Measurements from ENCODE around the gene LRRC59.
A peak's percentile ranks its signal among the peaks of the same experiment; 100 is the strongest.
"Not testable (repeated sequence)": the region's sequence is repeated elsewhere in the genome, so short reads cannot be mapped to it uniquely, and the experiment has no call there.

Gene LRRC59

DNA sequence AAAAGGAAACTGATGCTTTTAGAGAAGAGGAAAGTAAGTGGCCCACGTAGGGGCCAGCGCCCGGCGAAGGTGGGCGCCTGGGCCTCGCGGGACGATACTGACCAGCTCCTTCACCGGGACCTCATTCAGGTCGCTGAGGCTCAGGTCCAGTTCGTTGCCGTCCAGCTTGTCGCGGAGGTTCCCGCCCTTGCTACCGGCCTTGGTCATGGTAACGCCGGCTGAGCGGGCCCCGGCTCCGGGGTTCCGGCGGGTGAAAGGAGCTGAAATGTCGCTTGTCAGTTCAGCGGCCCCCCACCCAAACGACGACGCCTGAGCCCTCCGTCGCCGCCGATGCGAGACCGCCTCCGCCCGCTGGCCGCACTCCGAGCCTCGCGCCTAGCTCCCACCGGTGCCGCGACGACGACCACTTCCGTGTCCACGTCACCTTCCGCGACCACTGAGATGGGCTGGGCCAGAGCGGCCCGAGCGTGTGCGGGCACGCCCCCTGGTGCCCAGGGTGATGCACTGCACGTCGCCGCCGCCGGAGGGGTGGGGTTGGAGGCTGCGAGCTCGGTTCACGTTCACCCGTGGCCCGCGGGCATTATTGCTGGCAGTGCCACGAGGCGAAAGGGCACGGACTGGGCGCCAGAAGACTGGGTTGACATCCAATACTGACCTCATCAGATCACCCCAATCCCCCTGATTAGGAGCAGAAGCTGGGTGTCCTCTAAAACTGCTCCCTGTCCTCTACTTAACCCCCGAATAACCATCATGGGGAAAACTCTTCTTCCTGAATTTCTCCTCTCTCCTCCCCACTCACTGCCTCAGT is at the start of gene LRRC59:
Gene LRRC59 (minus strand): TSS at position 413 of the 808 bp plus-strand sequence. CDS start 206 bp downstream, at position 207.
- peak; percentile 82 to 88 for DNase-seq (ENCODE audit: low read depth in 2 of 2)

DNA sequence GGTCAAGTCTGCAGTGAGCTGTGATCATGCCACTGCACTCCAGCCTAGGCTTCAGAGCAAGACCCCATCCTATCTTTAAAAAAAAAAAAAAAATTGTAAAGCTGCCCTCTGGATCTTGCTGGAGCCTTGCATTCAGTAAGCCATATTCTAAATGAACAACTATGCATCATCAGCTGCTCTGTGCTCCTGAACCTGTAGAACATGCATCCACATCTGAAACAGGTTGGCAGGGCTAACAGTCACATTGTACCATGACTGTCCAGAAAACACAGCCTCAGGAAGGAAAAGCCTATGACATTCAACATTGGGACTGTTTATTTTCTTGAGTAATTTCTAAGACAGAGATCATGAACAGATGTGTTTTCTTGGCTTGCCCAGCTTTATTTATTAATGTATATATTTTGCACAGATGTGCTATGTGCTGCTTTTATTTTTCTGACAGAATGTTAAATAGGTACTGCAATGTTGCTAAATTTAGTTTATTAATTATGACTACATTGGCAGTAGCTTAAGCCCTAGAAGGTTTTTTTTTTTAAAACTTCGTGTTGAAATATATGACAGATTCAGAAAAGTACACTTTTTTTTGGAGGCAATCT is 48.5 kb upstream of the LRRC59 start:
- DNase-seq (ENCODE audit: low read depth in 2 of 2): no peak

DNA sequence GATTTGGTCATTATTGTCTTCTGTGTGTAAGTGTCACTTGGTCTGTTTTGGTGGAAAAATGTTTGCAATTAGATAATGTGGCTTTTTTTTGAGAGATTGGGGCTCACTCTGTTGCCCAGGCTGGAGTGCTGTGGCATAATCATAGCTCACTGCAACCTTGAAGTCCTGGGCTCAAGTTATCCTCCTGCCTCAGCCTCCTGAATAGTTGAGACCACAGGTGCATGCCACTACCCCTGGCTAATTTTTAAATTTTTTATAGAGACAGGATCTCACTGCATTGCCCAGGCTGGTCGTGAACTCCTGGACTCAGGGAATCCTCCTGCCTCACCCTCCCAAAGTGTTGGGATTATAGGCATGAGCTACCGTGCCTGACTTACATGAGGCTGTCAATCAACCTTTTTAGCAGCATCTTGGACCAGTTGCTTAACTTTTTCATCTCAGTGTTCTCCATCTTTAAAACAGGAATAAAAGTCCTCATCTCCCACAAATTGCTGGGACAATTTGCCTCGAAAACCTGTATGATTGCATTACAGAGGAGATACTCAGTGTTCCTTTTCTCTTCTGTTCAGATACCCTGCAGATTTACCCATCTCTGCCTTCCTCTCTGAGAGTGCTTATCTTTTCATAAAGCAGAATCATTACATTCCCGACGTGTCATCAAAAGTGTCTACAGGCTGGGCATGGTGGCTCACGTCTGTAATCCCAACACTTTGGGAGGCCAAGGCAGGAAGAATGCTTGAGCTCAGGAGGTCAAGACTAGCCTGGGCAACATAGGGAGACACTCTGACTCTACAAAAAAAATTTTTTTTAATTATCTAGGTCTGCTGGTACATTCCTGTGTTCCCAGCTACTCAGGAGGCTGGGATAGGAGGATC is 47.8 kb upstream of the LRRC59 start:
- DNase-seq (ENCODE audit: low read depth in 2 of 2): no peak

DNA sequence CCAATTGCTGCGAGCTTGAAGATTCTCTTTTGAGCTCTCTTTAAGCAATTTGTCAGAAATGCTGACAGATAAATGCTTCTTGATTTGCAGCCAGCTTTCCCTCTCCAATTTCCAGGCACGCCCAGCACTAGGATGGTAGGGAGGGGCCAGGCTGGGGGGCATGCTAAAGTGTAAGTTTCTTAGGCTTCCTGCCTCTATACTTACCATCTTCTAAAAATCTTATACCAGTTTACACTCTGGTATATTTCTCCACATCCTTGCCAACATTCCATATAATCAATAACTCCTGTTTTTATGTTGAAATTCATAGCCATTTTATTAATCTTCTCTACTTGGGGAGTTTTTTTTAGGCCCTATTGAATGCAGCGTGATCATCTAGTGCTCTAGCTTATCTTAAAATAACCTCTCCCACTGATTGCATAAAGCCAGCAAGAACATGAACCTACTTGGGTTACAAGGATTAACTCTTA is 46.2 kb upstream of the LRRC59 start:
- DNase-seq (ENCODE audit: low read depth in 2 of 2): no peak

DNA sequence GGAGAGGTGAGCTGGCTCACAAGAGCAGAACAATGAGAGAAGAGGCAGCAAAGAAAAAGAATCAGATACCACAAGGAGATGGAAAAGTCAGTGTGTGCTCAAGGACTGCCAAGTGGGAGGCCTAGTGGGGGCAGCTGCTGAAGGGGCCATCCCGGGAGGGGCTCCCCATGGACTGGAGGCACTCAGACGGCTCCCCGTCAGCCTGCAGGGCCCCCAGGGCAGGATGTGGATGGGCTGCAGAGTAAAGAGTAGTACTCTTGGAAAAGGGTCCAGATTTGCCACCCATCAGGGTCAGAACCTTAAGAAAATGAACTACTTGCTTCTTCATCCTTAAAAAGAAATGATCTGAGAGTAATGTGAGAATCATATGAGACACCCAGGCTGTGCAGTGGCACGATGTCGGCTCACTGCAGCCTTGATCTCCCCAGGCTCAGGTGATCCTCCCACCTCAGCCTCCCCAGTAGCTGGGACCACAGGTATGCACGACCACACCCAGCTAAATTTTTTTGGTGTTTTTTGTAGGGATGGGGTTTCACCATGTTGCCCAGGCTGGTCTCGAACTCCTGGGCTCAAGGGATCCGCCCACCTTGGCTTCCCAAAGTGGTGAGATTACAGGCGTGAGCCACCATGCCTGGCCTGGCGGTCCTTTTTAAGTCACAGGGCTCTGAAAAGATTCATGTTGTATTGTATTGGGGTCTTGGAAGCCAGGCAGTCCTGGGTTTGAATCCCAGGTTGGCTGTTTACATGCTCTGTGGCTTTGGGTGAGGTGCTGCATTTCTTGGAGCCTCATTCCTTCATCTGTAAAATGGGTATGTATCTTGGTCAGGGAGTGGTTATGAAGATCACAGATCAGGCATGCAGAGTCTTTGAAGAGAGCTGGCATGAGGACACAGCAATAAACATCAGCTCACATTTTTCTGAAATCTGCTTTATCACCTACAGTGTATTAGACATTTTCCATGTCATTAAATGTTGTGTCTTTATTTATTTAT is 43.8 kb upstream of the LRRC59 start:
- no peak for DNase-seq (ENCODE audit: low read depth in 2 of 2)

DNA sequence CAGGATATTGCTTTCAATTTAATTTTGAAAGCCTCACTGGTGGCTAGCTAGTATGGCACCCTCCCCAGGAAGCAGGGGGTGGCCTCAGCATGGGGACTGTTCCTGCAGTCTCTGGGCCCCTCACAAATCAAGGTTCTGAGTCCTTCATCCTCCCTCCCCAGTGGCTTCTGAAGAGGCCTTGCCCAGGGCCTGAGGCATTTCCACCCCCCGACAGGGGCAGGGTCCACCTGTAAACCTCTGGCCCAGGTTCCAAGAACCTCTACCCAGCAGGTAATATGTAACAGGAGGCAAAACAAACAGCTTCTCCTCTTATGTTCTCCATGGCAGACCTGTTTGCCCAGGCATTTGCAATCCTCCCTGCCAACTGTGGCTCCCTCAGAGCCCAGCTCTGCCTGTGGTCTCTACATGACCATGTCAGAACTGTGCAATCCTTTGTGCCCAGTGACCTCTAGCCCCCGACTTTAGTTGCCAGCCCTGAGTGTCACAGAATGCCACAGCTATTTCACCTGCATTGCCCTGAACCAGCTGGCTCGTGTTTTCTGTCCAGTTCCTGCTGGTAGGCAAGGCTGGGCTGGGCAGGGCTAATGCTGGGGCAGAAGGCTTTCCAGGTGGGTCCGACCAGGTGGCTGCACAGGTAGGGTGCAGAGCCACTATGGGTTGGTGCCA is 43.0 kb upstream of the LRRC59 start:
- no peak for DNase-seq (ENCODE audit: low read depth in 2 of 2)

DNA sequence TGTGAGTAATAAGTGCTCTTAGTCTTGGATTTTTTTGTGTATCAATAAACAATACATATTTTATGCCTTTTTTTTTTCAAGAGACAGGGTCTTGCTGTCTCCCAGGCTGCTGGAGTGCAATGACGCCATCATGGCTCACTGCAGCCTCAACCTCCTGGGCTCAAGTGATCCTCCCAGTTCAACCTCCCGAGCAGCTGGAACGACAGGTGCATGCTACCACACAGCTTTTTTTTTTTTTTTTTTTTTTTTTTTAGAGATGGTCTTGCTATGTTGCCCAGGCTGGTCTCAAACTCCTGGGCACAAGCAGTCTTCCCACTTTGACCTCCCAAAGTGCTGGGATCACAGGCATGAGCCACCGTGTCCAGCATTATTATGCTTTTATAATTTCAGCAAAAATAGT is 41.7 kb upstream of the LRRC59 start:
- DNase-seq (ENCODE audit: low read depth in 2 of 2): no peak

DNA sequence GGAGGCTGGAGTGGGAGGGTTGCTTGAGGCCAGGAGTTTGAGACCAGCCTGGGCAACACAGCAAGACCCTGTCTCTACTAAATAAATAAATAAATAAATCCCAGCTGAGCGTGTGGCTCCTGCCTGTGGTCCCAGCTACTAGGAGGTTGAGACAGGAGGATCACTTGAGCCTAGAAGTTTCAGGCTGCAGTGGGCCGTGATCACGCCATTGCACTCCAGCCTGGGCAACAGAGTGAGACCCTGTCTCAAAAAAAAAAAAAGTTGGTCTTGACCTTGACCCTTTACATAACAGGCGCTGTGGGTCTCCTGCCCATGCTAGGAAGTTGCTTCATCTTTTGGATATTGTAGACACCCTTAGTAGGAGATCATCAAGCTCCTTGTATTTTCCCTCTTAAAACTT is 40.1 kb upstream of the LRRC59 start:
- DNase-seq (ENCODE audit: low read depth in 2 of 2): no peak

DNA sequence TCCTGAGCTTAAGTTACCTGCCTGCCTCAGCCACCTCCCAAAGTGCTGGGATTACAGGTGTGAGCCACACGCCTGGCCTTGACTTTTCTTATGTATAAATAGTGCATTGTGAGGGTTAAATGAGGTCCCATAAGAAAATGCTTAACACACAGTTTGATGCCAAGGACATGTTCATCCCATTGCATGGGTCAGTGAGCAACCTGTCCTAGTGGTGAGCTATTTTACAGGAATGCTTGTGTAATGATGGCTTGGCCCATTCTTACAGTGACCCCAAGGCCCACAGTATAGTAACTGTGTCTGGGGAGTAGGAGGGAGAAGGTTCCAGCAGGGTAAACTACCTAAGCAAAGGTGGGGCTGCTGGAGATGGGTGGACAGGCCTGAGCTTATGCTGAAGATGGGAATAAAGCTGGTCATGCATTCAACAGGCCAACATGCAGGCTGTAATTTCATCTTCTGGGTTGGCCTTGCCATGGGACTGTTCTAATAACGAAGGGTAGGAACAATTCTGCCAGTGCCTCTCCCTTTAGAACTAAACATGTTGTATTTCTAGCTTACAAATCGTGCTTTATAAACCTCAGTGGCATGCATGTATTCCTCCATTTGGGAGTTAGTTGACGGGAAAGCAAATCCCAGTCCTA is 34.9 kb upstream of the LRRC59 start:
- no peak for DNase-seq (ENCODE audit: low read depth in 2 of 2)

DNA sequence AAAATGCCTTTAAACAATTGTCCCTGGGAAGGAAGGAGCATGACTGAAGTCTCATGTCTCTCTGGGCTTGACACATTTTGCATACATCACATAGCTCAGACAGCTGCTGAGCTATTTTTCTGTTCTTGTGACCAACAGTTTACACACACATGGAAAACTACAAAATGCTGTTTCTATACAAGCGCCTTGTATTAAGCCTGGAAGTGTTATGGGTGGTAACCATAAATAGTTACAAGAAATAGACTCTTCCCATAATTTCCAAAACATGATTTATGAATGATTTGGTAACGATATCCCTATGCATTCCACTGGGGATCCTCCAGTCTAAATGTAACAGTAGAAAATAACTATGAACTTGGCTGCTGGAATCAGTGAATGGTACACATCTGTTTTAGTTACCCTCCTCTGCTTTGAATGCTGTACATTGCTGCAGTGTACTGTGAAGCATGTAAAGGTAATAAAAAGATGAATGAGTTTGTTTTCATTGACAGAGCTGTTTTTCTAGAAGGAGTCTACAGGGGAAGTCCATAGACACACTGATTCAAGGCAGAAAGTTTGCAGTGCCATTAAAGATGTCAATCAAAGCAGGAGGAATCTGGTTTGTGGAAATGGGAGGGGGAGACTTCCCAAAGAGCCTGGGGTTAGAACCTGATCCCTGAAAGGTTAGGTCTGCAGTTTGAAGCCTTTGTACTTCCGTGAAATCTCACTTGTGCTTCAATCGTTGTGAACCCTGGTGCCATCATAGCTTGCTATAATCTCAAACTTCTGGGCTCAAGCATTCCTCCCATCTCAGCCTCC is 33.7 kb upstream of the LRRC59 start:
- no peak for DNase-seq (ENCODE audit: low read depth in 2 of 2)

DNA sequence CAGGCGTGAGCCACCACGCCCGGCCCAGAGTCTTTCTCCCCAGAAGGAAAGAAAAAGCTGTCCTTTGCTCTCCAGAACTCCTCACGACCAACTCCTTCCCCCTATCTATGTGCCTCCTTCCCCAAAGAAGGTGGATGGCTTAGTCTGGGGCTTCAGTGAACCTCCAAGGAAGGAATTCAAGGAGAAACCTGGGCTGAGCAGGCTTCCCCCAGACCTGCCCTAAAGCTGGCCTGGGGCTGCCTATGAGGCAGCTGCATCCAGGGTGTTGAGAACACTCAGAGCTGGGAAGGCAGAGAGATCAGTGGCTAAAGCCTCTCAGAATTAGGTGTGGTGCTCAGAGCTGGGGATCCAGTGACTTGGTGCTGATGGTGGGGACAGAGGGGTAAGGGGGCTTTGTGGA is 32.5 kb upstream of the LRRC59 start:
- DNase-seq (ENCODE audit: low read depth in 2 of 2): no peak

DNA sequence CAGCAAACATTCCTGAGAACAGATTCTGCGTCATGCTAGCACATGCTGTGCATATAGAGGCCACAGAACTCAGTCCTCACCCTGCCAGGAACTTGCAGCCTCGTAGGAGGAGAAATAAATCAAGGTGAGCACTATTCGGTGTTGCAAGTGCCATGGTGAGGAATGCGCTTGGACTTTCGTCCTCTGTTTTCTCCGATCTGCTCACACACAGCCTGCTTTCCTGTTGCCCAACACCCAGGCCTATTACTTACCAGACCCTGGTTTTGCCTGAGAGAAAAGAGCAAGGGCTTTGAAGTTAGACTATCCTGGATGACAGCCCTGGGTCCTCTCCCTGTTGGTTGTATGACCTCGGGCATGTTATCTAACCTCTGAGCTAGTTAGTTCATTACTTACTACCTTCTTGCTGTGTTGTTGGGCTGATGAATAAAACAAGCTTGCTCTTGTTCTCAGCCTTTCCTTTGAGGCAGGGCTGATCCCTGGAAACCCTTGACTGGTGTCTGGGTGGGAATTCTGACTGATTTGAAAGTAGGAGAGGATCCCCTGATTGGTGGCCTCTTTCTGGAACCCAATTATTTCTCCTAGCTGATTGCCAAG is 31.6 kb upstream of the LRRC59 start:
- DNase-seq (ENCODE audit: low read depth in 2 of 2): no peak

DNA sequence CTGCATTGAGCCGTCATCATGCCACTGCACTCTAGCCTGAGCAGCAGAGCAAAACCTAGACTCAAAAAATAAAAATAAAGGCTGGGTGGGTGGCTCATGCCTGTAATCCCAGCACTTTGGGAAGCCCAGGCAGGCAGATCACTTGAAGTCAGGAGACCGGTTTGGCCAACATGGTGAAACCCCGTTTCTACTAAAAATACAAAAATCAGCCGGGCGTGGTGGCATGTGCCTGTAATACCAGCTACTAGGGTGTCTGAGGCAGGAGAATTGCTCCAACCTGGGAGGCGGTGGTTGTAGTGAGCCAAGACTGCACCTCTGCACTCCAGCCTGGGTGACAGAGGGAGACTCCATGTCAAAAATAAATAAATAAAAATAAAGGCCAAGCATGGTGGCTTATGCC is 30.8 kb upstream of the LRRC59 start:
- not testable (repeated sequence) for DNase-seq (ENCODE audit: low read depth in 2 of 2)

DNA sequence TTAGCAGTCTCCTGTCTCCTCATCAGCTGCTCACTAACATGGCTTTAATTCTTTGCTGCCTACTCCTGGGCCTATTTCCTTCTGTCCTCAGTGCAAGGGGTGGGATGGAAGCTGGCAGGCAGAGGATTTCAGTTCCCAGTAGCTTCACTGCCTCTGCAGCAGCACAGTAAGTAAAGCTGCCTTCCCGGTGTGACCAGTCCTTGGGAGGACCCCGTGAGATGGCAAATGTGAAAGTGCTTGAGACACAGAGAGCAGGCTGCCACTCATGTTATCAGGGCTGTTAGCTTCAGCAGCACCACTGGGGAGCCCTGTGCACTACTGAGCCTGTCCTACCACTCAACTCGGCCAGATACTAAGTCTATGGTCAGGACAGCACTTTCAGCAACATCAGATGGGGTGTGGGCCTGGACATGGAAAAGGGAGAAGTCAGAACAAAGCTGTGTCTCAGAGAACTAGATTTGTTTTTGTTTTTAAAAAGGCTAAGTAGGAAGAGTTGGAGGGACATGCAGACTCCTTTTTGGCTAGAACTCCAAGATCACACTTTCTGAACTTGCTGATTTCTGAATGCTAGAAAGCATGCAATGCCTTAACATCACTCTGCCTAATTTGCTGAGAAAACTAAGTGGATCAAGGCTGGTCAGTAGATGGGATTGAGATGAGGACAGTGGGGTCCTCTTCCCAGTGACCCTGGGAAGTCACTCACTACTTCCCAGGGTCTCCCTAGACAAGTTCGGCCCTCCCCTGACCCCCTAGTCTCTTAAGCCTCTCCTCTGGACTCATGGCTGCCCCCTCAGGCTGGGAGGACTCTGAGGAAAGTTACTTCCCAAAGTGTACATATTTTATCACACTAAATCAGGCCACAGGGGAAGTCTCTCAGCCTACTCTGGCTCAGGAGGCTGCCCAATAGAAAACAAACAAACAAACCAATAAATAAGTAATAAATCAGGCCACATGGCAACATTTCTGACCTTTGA is 29.8 kb upstream of the LRRC59 start:
- DNase-seq (ENCODE audit: low read depth in 2 of 2): no peak

DNA sequence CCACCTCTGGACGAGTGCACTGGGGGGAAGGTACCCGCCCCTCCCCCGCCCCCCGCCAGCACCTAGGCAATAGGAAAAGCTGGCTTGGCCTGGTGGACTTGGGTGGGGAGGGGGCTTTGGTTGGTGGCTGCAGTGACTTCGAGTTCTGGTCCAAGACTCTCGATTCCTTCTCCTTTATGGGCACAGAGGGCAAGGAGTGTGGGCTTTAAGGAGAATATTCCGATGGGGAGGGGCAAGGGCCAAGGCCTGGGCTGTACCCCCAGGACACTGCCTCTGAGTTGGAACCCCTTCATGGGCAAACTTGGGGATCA is 29.1 kb upstream of the LRRC59 start:
- no peak for DNase-seq (ENCODE audit: low read depth in 2 of 2)

DNA sequence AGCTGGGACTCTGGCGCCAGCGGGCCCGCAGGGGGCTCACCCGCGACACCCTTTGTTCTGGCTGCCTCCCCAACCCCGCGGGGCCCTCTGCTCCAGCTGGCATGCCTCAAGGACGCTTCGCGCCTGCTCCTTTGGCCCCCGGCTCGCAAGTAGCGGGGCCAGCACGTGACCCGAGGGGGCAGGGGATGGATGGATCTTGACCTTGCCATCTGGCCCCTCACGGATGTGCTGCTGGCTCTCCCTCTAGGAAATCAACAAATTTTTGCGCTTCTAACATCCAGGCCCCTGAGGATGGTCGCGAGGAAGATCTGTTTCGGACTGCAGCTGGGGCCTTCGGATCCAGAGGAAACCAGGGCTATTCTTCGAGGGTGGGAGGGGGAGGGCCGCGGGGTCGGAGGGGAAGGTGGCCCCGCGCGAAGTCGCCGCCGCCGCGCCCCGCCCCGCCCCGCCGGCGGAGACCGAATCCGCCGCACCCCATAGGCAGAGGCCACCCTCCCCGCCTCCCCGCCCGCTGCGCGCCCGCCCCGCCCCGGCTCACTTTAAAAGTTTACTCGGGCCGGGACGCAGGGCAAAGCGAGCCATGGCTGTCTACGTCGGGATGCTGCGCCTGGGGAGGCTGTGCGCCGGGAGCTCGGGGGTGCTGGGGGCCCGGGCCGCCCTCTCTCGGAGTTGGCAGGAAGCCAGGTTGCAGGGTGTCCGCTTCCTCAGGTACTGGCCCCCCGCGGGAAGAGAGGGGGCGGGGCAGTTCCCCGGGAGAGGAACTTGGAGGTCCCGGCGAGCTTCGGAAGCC is 28.6 kb upstream of the LRRC59 start, which contains the start of gene ACSF2:
Gene ACSF2 (plus strand): TSS at position 537 of the 790 bp plus-strand sequence. CDS start 44 bp downstream, at position 581.
- peak; percentile 30 to 60 for DNase-seq (ENCODE audit: low read depth in 2 of 2)
